Fibroblast of peridontal ligament (primary cell): Measurements from ENCODE around the gene GATB.

Experiments
- DNase-seq: peaks from one replicate; pipeline ENCODE4 v3.0.0-alpha.2; 2010; ENCODE audit errors: extremely low read depth

The GATB gene

GRCh38 chr4:151653548-151653918 lies 107.3 kb downstream of the GATB start:
- no peak for DNase-seq

- DNase-seq: peak; percentile 88
These were observed 107.8 kb downstream of the GATB start for GRCh38 chr4:151652841-151653547.

GRCh38 chr4:151651496-151651895 lies 109.3 kb downstream of the GATB start:
- DNase-seq: no peak

GRCh38 chr4:151649479-151649878 lies 111.3 kb downstream of the GATB start:
- no peak for DNase-seq

GRCh38 chr4:151646322-151646721 lies 114.5 kb downstream of the GATB start:
- DNase-seq: no peak

GRCh38 chr4:151644622-151645021 lies 116.2 kb downstream of the GATB start:
- DNase-seq: no peak

GRCh38 chr4:151643564-151643963 lies 117.2 kb downstream of the GATB start:
- DNase-seq: no peak

GRCh38 chr4:151641983-151642382 lies 118.8 kb downstream of the GATB start:
- no peak for DNase-seq

- DNase-seq: peak; percentile 74
These were observed 119.6 kb downstream of the GATB start for GRCh38 chr4:151641167-151641566.

- no peak for DNase-seq
These were observed 120.4 kb downstream of the GATB start for GRCh38 chr4:151640381-151640780.

- DNase-seq: no peak
These were observed 122.4 kb downstream of the GATB start for GRCh38 chr4:151638295-151638858.

GRCh38 chr4:151631349-151631748 lies 129.5 kb downstream of the GATB start:
- no peak for DNase-seq

GRCh38 chr4:151629097-151629783 lies 131.6 kb downstream of the GATB start:
- no peak for DNase-seq

- DNase-seq: no peak
These were observed 132.7 kb downstream of the GATB start for GRCh38 chr4:151628001-151628608.

GRCh38 chr4:151627491-151627890 lies 133.3 kb downstream of the GATB start:
- DNase-seq: peak; percentile 17

- DNase-seq: no peak
These were observed 134.1 kb downstream of the GATB start for GRCh38 chr4:151626751-151627150.

GRCh38 chr4:151626228-151626627 lies 134.6 kb downstream of the GATB start:
- no peak for DNase-seq

GRCh38 chr4:151624626-151625565 lies 135.9 kb downstream of the GATB start:
- DNase-seq: no peak
